ENCODE data around the gene SPAG7.

The SPAG7 gene

GRCh38 chr17:4980644-4981216 lies 13.1 kb upstream of the SPAG7 start:
- Histone ChIP-seq H3K27ac (ENCODE audit: low read depth, low read length) (no peak overlapping the region), H4K12ac (ENCODE audit: low read depth, low read length) (no peak overlapping the region), H2BK5ac (ENCODE audit: low read depth, low read length, poor library complexity) (no peak overlapping the region), H3K14ac (ENCODE audit: low read length) (no peak overlapping the region), H3K9ac (ENCODE audit: low read length) (no peak overlapping the region), H3K27me3 (ENCODE audit: insufficient read depth, low read length) (no peaks in the 10 kb centered on the region), H4K8ac (ENCODE audit: low read depth, low read length) (no peak overlapping the region), H3K79me1 (ENCODE audit: low read length) (no peaks in the 10 kb centered on the region), H3K18ac (ENCODE audit: low read length) (no peak overlapping the region), H3K79me2 (ENCODE audit: control insufficient read depth, insufficient read depth, low read length, poor library complexity) (no peaks in the 10 kb centered on the region), H3K4me3 (ENCODE audit: low read depth, low read length) (no peak overlapping the region), H3K9me3 (ENCODE audit: insufficient read depth, low read depth, low read length) (no peaks in the 10 kb centered on the region), H2AK5ac (ENCODE audit: low read length) (no peak overlapping the region), H2AFZ (ENCODE audit: insufficient read depth, low read length, poor library complexity) (no peak overlapping the region), H3K4ac (ENCODE audit: low read depth, low read length) (no peak overlapping the region), H2BK12ac (ENCODE audit: low read length) (no peak overlapping the region), H3K36me3 (ENCODE audit: control insufficient read depth in 1 of 2, insufficient read depth in 2 of 2, low read length in 2 of 2) (peaks cover 43 to 44% of the 10 kb centered on the region in 2 experiments), H3K4me1 (ENCODE audit: control insufficient read depth in 1 of 2, insufficient read depth in 2 of 2, low read length in 2 of 2) (no peaks in the 10 kb centered on the region), H2BK120ac (ENCODE audit: insufficient read depth, low read length, poor library complexity) (no peak overlapping the region), H3K23ac (ENCODE audit: low read length) (no peak overlapping the region), H4K91ac (ENCODE audit: low read depth, low read length) (no peak overlapping the region), H3K4me2 (ENCODE audit: low read length) (no peak overlapping the region)
- DNase-seq, result peak in 1 of 2 donors; percentile 72
- WGBS (ENCODE audit: extremely low coverage, insufficient coverage, insufficient read length), result no CpG with 5 or more reads among the region's 6 CpGs

GRCh38 chr17:4978726-4979125 lies 11.1 kb upstream of the SPAG7 start:
- no peaks in the 10 kb centered on the region for H3K79me1 ChIP-seq (ENCODE audit: low read length)
- no peak overlapping the region for H3K14ac ChIP-seq (ENCODE audit: low read length)
- H3K4ac ChIP-seq (ENCODE audit: low read depth, low read length), result no peak overlapping the region
- H3K79me2 ChIP-seq (ENCODE audit: control insufficient read depth, insufficient read depth, low read length, poor library complexity), result no peaks in the 10 kb centered on the region
- H3K27me3 ChIP-seq (ENCODE audit: insufficient read depth, low read length), result no peaks in the 10 kb centered on the region
- H3K4me3 ChIP-seq (ENCODE audit: low read depth, low read length), result no peak overlapping the region
- H4K8ac ChIP-seq (ENCODE audit: low read depth, low read length), result no peak overlapping the region
- H4K91ac ChIP-seq (ENCODE audit: low read depth, low read length), result no peak overlapping the region
- no peak overlapping the region for H2BK120ac ChIP-seq (ENCODE audit: insufficient read depth, low read length, poor library complexity)
- H2AFZ ChIP-seq (ENCODE audit: insufficient read depth, low read length, poor library complexity), result no peak overlapping the region
- no peak overlapping the region for H3K27ac ChIP-seq (ENCODE audit: low read depth, low read length)
- H2AK5ac ChIP-seq (ENCODE audit: low read length), result no peak overlapping the region
- H2BK5ac ChIP-seq (ENCODE audit: low read depth, low read length, poor library complexity), result no peak overlapping the region
- no peak overlapping the region for H3K23ac ChIP-seq (ENCODE audit: low read length)
- no peaks in the 10 kb centered on the region for H3K4me1 ChIP-seq (ENCODE audit: control insufficient read depth in 1 of 2, insufficient read depth in 2 of 2, low read length in 2 of 2)
- H3K9me3 ChIP-seq (ENCODE audit: insufficient read depth, low read depth, low read length), result no peaks in the 10 kb centered on the region
- peak in 1 of 2 donors; percentile 3 for DNase-seq
- no peak overlapping the region for H2BK12ac ChIP-seq (ENCODE audit: low read length)
- H3K18ac ChIP-seq (ENCODE audit: low read length), result no peak overlapping the region
- no peak overlapping the region for H3K9ac ChIP-seq (ENCODE audit: low read length)
- no peak overlapping the region for H3K4me2 ChIP-seq (ENCODE audit: low read length)
- peaks cover 44 to 48% of the 10 kb centered on the region in 2 experiments for H3K36me3 ChIP-seq (ENCODE audit: control insufficient read depth in 1 of 2, insufficient read depth in 2 of 2, low read length in 2 of 2)
- no peak overlapping the region for H4K12ac ChIP-seq (ENCODE audit: low read depth, low read length)

- H3K4ac ChIP-seq (ENCODE audit: low read depth, low read length), result no peak overlapping the region
- no peak for DNase-seq
- no peak overlapping the region for H4K8ac ChIP-seq (ENCODE audit: low read depth, low read length)
- no peak overlapping the region for H3K27ac ChIP-seq (ENCODE audit: low read depth, low read length)
- no peak overlapping the region for H2AFZ ChIP-seq (ENCODE audit: insufficient read depth, low read length, poor library complexity)
- no peak overlapping the region for H2BK12ac ChIP-seq (ENCODE audit: low read length)
- peaks cover 43 to 45% of the 10 kb centered on the region in 2 experiments for H3K36me3 ChIP-seq (ENCODE audit: control insufficient read depth in 1 of 2, insufficient read depth in 2 of 2, low read length in 2 of 2)
- H3K79me2 ChIP-seq (ENCODE audit: control insufficient read depth, insufficient read depth, low read length, poor library complexity), result peaks cover 3% of the 10 kb centered on the region
- no peak overlapping the region for H3K9ac ChIP-seq (ENCODE audit: low read length)
- H3K4me1 ChIP-seq (ENCODE audit: control insufficient read depth in 1 of 2, insufficient read depth in 2 of 2, low read length in 2 of 2), result peaks cover 10% of the 10 kb centered on the region in 2 experiments
- H4K12ac ChIP-seq (ENCODE audit: low read depth, low read length), result no peak overlapping the region
- no CpG with 5 or more reads among the region's 9 CpGs for WGBS (ENCODE audit: extremely low coverage, insufficient coverage, insufficient read length)
- H3K79me1 ChIP-seq (ENCODE audit: low read length), result peaks cover 4% of the 10 kb centered on the region
- no peak overlapping the region for H3K4me3 ChIP-seq (ENCODE audit: low read depth, low read length)
- no peak overlapping the region for H2BK120ac ChIP-seq (ENCODE audit: insufficient read depth, low read length, poor library complexity)
- no peak overlapping the region for H3K4me2 ChIP-seq (ENCODE audit: low read length)
- H3K14ac ChIP-seq (ENCODE audit: low read length), result no peak overlapping the region
- no peak overlapping the region for H3K18ac ChIP-seq (ENCODE audit: low read length)
- no peaks in the 10 kb centered on the region for H3K27me3 ChIP-seq (ENCODE audit: insufficient read depth, low read length)
- H3K9me3 ChIP-seq (ENCODE audit: insufficient read depth, low read depth, low read length), result no peaks in the 10 kb centered on the region
- H4K91ac ChIP-seq (ENCODE audit: low read depth, low read length), result no peak overlapping the region
- no peak overlapping the region for H3K23ac ChIP-seq (ENCODE audit: low read length)
- H2BK5ac ChIP-seq (ENCODE audit: low read depth, low read length, poor library complexity), result no peak overlapping the region
- no peak overlapping the region for H2AK5ac ChIP-seq (ENCODE audit: low read length)
Measured at GRCh38 chr17:4974115-4974670, 6.6 kb upstream of the SPAG7 start.

- H3K4me3 ChIP-seq (ENCODE audit: low read depth, low read length), result no peak overlapping the region
- DNase-seq, result no peak
- H4K12ac ChIP-seq (ENCODE audit: low read depth, low read length), result no peak overlapping the region
- H3K14ac ChIP-seq (ENCODE audit: low read length), result no peak overlapping the region
- H3K36me3 ChIP-seq (ENCODE audit: control insufficient read depth in 1 of 2, insufficient read depth in 2 of 2, low read length in 2 of 2), result peaks cover 40 to 41% of the 10 kb centered on the region in 2 experiments
- H4K8ac ChIP-seq (ENCODE audit: low read depth, low read length), result no peak overlapping the region
- peaks cover 10% of the 10 kb centered on the region for H3K79me1 ChIP-seq (ENCODE audit: low read length)
- H3K18ac ChIP-seq (ENCODE audit: low read length), result no peak overlapping the region
- no peak overlapping the region for H3K23ac ChIP-seq (ENCODE audit: low read length)
- H2BK12ac ChIP-seq (ENCODE audit: low read length), result no peak overlapping the region
- peaks cover 15 to 16% of the 10 kb centered on the region in 2 experiments for H3K4me1 ChIP-seq (ENCODE audit: control insufficient read depth in 1 of 2, insufficient read depth in 2 of 2, low read length in 2 of 2)
- no peak overlapping the region for H3K4ac ChIP-seq (ENCODE audit: low read depth, low read length)
- H2AK5ac ChIP-seq (ENCODE audit: low read length), result no peak overlapping the region
- H3K4me2 ChIP-seq (ENCODE audit: low read length), result no peak overlapping the region
- H3K9ac ChIP-seq (ENCODE audit: low read length), result no peak overlapping the region
- no peak overlapping the region for H2AFZ ChIP-seq (ENCODE audit: insufficient read depth, low read length, poor library complexity)
- no peak overlapping the region for H2BK120ac ChIP-seq (ENCODE audit: insufficient read depth, low read length, poor library complexity)
- H3K27ac ChIP-seq (ENCODE audit: low read depth, low read length), result no peak overlapping the region
- no peaks in the 10 kb centered on the region for H3K9me3 ChIP-seq (ENCODE audit: insufficient read depth, low read depth, low read length)
- H4K91ac ChIP-seq (ENCODE audit: low read depth, low read length), result no peak overlapping the region
- H3K79me2 ChIP-seq (ENCODE audit: control insufficient read depth, insufficient read depth, low read length, poor library complexity), result peaks cover 10% of the 10 kb centered on the region
- WGBS (ENCODE audit: extremely low coverage, insufficient coverage, insufficient read length), result no CpG with 5 or more reads among the region's 10 CpGs
- H2BK5ac ChIP-seq (ENCODE audit: low read depth, low read length, poor library complexity), result no peak overlapping the region
- no peaks in the 10 kb centered on the region for H3K27me3 ChIP-seq (ENCODE audit: insufficient read depth, low read length)
Measured at GRCh38 chr17:4973256-4974114, 5.9 kb upstream of the SPAG7 start.
